Activated CD4-positive, alpha-beta T cell treated with anti-CD3 and anti-CD28 coated beads, Interleukin-2, amount 10 ng/mL, durations not matched to agents 7 days and 5 days (primary cell): ENCODE data around the gene PMIS2. TPM values are rescaled to one million over a fixed set of nuclear protein-coding genes. Genes with fewer than 3 reads are reported as not detected.

Experiments used
- CTCF ChIA-PET: fragments of 350-600 bp; sonication (Branson Sonifier 250); formaldehyde crosslinking; loops from one replicate; lab custom pipeline; 2021; ENCODE audit warnings: antibody characterized with exemption; lab: Charles Lee
- POLR2A ChIA-PET: fragments of 350-600 bp; sonication (Branson Sonifier 250); formaldehyde crosslinking; loops from one replicate; lab custom pipeline; 2021; ENCODE audit warnings: antibody characterized with exemption; lab: Charles Lee
- DNase-seq: peaks from one replicate; pipeline ENCODE4 v3.0.0-alpha.2; 2020
- H3K27ac Mint-ChIP-seq: one replicate; pipeline ENCODE4 v1.8.0; 2021; ENCODE audit warnings: mild to moderate bottlenecking, moderate library complexity, mixed read lengths
- H3K27me3 Mint-ChIP-seq: one replicate; pipeline ENCODE4 v1.8.0; 2021; ENCODE audit warnings: mixed read lengths
- H3K36me3 Mint-ChIP-seq: one replicate; pipeline ENCODE4 v1.8.0; 2021; ENCODE audit warnings: low read depth, mixed read lengths
- H3K4me1 Mint-ChIP-seq: one replicate; pipeline ENCODE4 v1.8.0; 2021; ENCODE audit warnings: mixed read lengths
- H3K4me3 Mint-ChIP-seq: one replicate; pipeline ENCODE4 v1.8.0; 2021; ENCODE audit warnings: mild to moderate bottlenecking, moderate library complexity, mixed read lengths
- H3K9me3 Mint-ChIP-seq: one replicate; pipeline ENCODE4 v1.8.0; 2021; ENCODE audit warnings: mixed read lengths
- total RNA-seq, 2 experiments: library from RNA; stranded (reverse); gene quantifications; one replicate each; pipeline ENCODE4 v1.2.3, GENCODE V29; 2021

The PMIS2 gene
- total RNA-seq: not detected

DNA sequence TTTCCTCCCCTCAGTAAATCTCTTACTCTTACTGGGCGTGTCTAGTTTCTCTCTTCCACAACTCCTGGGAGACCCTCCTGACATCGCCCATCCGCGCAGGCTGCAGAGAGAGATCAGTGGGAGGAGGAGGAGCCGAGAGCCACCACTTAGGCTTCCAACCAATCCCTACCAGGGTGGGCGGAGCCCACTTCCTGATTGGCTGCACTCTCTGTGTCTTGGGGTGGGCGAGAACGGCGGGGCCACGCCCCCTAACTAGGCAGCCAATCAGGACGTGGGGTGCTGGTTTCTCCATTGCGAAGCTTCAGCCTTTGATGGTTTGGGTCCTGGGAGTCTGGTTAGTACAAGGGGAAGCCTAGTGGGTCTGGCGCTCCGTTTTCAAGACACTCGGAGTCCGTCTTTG, at the start of gene PMIS2:
Gene PMIS2 (plus strand): TSS at position 326 of the 400 bp plus-strand sequence. CDS start 87 bp downstream, outside the sequence.
- POLR2A ChIA-PET: no interaction called here
- H3K9me3 Mint-ChIP-seq: no peaks in the 10 kb centered on the region
- H3K27me3 Mint-ChIP-seq: peaks cover 15% of the 10 kb centered on the region
- no peaks in the 10 kb centered on the region for H3K4me1 Mint-ChIP-seq
- CTCF ChIA-PET: no interaction called here
- no peak within 1 kb of the TSS for H3K27ac Mint-ChIP-seq
- DNase-seq: peak; percentile 8
- no peak within 1 kb of the TSS for H3K4me3 Mint-ChIP-seq
- no peaks in the 10 kb centered on the region for H3K36me3 Mint-ChIP-seq

DNA sequence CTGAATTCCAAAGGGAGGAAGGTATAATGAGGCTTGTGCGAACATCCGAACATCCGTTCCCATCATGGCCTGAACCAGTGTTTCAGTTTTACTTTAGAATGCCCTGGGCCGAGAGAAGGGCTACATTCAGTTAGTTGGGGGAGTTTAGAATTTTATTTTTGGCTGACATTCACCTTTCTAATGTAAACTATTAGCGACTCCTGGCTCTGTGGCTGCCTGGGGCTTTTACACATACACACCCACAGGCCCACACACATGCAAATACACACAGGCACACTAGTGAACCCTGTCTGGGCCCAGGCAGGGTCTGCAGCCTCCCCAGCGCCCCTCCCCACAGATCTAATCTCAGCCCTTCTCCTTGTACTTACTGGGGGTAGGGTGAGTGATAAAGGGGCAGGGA, 46.7 kb upstream of the PMIS2 start:
- POLR2A ChIA-PET: no interaction called here
- CTCF ChIA-PET: interaction anchor here (3.0 kb wide), 1 partner anchor 9 kb away, joined by 9 read pairs; no protein-coding TSS in a partner anchor
- Mint-ChIP-seq H3K4me3 (no peak overlapping the region), H3K27me3 (peaks cover 4% of the 10 kb centered on the region), H3K4me1 (peaks cover 8% of the 10 kb centered on the region), H3K36me3 (no peaks in the 10 kb centered on the region), H3K27ac (no peak overlapping the region), H3K9me3 (no peaks in the 10 kb centered on the region)
- DNase-seq: no peak

- ChIA-PET POLR2A (no interaction called here), CTCF (interaction anchor here (3.0 kb wide), 1 partner anchor 9 kb away, joined by 9 read pairs; no protein-coding TSS in a partner anchor)
- H3K36me3 Mint-ChIP-seq: no peaks in the 10 kb centered on the region
- no peaks in the 10 kb centered on the region for H3K9me3 Mint-ChIP-seq
- H3K27me3 Mint-ChIP-seq: peaks cover 3% of the 10 kb centered on the region
- no peak overlapping the region for H3K4me3 Mint-ChIP-seq
- H3K4me1 Mint-ChIP-seq: peaks cover 12% of the 10 kb centered on the region
- no peak for DNase-seq
- H3K27ac Mint-ChIP-seq: no peak overlapping the region
Measured at GRCh38 chr19:35539850-35540249, 46.1 kb upstream of the PMIS2 start.

DNA sequence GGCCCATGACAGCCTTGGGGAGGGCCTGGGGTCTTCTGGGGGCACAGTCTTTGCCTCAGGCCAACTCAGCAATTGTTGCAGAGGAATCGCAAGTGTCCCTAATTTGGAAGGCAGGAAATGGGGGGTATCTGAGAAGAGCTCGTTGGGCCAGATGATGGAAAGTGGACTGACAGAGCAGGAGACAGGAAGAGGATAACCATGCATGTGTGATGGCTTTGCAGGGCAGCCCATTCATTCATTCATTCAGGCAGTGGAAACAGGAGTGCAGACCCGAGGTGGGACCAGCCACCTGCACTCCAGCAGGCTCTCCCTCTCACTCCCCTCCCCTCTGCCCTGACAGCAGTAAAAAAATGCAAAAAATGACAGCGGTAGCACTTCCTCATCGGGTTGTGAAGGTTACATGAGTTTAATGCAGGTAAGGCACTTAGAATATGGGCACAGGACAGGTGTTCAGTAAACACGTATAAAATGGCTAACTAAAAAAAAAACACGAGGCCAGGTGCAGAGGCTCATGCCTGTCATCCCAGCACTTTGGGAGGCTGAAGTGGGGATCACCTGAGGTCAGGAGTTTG, 45.5 kb upstream of the PMIS2 start:
- ChIA-PET POLR2A (no interaction called here), CTCF (no interaction called here)
- Mint-ChIP-seq H3K4me3 (no peak overlapping the region), H3K27ac (peak overlapping the region; percentile 72), H3K9me3 (no peaks in the 10 kb centered on the region), H3K36me3 (no peaks in the 10 kb centered on the region), H3K4me1 (peaks cover 13% of the 10 kb centered on the region), H3K27me3 (no peaks in the 10 kb centered on the region)
- DNase-seq: no peak

DNA sequence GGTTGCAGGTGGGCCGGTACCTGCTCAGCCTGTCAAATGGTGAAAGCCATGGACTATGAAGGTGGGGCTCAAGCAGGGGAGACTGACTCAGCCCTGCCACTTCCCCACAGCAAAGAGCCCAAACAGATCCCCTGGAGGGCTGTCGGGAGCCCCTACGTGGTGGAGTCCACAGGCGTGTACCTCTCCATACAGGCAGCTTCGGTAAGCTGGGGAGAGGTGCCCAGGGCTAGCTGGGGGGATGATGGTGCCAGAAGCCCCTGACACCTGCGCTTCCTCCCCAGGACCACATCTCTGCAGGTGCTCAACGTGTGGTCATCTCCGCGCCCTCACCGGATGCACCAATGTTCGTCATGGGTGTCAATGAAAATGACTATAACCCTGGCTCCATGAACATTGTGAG, 43.8 kb upstream of the PMIS2 start:
- H3K9me3 Mint-ChIP-seq: no peaks in the 10 kb centered on the region
- ChIA-PET POLR2A (no interaction called here), CTCF (no interaction called here)
- H3K4me1 Mint-ChIP-seq: peaks cover 25% of the 10 kb centered on the region
- no peak overlapping the region for H3K27ac Mint-ChIP-seq
- H3K36me3 Mint-ChIP-seq: peaks cover 2% of the 10 kb centered on the region
- no peak for DNase-seq
- no peak overlapping the region for H3K4me3 Mint-ChIP-seq
- no peaks in the 10 kb centered on the region for H3K27me3 Mint-ChIP-seq

DNA sequence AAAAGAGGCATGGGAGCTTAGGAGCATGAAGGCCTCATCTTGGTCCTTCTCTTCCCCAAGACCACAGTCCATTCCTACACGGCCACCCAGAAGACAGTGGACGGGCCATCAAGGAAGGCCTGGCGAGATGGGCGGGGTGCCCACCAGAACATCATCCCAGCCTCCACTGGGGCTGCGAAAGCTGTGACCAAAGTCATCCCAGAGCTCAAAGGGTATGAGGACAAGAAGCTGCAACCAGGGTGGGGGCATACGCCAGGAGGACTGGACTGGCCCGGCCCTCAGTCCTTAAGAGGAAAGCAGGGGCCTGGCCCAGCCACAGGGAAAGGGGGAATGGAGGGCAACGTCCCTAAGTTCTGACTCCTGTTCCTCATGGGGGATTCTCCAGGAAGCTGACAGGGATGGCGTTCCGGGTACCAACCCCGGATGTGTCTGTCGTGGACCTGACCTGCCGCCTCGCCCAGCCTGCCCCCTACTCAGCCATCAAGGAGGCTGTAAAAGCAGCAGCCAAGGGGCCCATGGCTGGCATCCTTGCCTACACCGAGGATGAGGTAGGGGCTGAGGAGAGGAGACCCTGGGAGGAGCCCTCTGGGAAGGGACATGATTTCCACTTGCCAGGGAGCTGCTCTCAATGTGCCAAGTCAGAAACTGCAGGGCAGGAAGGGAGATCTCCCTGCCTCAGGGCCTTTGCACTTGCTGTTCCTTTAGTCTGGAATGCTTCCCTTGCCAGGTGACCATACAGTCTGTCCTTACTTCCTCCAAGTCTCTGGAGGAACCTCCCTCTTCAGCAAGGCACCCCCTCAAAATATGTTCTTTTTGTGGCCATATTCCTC, 42.5 kb upstream of the PMIS2 start:
- ChIA-PET CTCF (interaction anchor here (1.6 kb wide), 1 partner anchor 12 kb away, joined by 4 read pairs; no protein-coding TSS in a partner anchor), POLR2A (no interaction called here)
- H3K4me1 Mint-ChIP-seq: peaks cover 27% of the 10 kb centered on the region
- H3K36me3 Mint-ChIP-seq: peaks cover 2% of the 10 kb centered on the region
- H3K4me3 Mint-ChIP-seq: no peak overlapping the region
- H3K27ac Mint-ChIP-seq: no peak overlapping the region
- no peaks in the 10 kb centered on the region for H3K9me3 Mint-ChIP-seq
- no peak for DNase-seq
- H3K27me3 Mint-ChIP-seq: no peaks in the 10 kb centered on the region

GRCh38 chr19:35544110-35544802, 41.7 kb upstream of the PMIS2 start:
- Mint-ChIP-seq H3K27ac (peak overlapping the region; percentile 87), H3K4me3 (peak overlapping the region; percentile 82), H3K36me3 (peaks cover 4% of the 10 kb centered on the region), H3K9me3 (no peaks in the 10 kb centered on the region), H3K27me3 (no peaks in the 10 kb centered on the region), H3K4me1 (peaks cover 30% of the 10 kb centered on the region)
- no peak for DNase-seq
- CTCF ChIA-PET: interaction anchor here (1.6 kb wide), 1 partner anchor 13 kb away, joined by 4 read pairs; no protein-coding TSS in a partner anchor
- POLR2A ChIA-PET: no interaction called here

- no peaks in the 10 kb centered on the region for H3K9me3 Mint-ChIP-seq
- ChIA-PET POLR2A (no interaction called here), CTCF (interaction anchor here (1.6 kb wide), 1 partner anchor 14 kb away, joined by 4 read pairs; no protein-coding TSS in a partner anchor)
- peaks cover 30% of the 10 kb centered on the region for H3K4me1 Mint-ChIP-seq
- H3K36me3 Mint-ChIP-seq: peaks cover 4% of the 10 kb centered on the region
- peak; percentile 86 for DNase-seq
- H3K27ac Mint-ChIP-seq: peak within 1 kb of the TSS; percentile 87
- no peaks in the 10 kb centered on the region for H3K27me3 Mint-ChIP-seq
- peak within 1 kb of the TSS; percentile 82 for H3K4me3 Mint-ChIP-seq
Measured at GRCh38 chr19:35545001-35545854, 40.7 kb upstream of the PMIS2 start, which contains the start of gene TMEM147. Gene TMEM147 (plus strand): TSS chr19:35545626. CDS start chr19:35545740, 114 bp downstream.

- ChIA-PET POLR2A (no interaction called here), CTCF (no interaction called here)
- Mint-ChIP-seq H3K27ac (peak overlapping the region; percentile 73), H3K4me3 (peak overlapping the region; percentile 82), H3K36me3 (peaks cover 4% of the 10 kb centered on the region), H3K4me1 (peaks cover 26% of the 10 kb centered on the region), H3K27me3 (no peaks in the 10 kb centered on the region), H3K9me3 (no peaks in the 10 kb centered on the region)
- peak; percentile 57 for DNase-seq
Measured at GRCh38 chr19:35545855-35546381, 40.1 kb upstream of the PMIS2 start.

DNA sequence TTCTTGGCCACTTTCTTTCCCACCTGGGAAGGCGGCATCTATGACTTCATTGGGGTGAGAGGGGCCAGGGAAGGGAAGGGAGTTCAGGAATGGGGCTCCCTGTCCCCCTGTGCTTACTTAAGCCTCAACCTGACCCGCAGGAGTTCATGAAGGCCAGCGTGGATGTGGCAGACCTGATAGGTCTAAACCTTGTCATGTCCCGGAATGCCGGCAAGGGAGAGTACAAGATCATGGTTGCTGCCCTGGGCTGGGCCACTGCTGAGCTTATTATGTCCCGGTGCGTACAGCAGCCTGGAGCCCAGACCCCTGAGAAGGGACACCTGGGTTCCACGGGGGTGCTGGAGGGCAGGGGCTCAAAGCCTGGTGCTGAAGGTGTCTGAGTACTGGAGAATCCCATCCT, 39.4 kb upstream of the PMIS2 start:
- Mint-ChIP-seq H3K4me3 (peak overlapping the region; percentile 82), H3K27me3 (no peaks in the 10 kb centered on the region), H3K27ac (peak overlapping the region; percentile 73), H3K9me3 (no peaks in the 10 kb centered on the region), H3K36me3 (peaks cover 4% of the 10 kb centered on the region), H3K4me1 (peaks cover 26% of the 10 kb centered on the region)
- ChIA-PET CTCF (no interaction called here), POLR2A (no interaction called here)
- DNase-seq: no peak

DNA sequence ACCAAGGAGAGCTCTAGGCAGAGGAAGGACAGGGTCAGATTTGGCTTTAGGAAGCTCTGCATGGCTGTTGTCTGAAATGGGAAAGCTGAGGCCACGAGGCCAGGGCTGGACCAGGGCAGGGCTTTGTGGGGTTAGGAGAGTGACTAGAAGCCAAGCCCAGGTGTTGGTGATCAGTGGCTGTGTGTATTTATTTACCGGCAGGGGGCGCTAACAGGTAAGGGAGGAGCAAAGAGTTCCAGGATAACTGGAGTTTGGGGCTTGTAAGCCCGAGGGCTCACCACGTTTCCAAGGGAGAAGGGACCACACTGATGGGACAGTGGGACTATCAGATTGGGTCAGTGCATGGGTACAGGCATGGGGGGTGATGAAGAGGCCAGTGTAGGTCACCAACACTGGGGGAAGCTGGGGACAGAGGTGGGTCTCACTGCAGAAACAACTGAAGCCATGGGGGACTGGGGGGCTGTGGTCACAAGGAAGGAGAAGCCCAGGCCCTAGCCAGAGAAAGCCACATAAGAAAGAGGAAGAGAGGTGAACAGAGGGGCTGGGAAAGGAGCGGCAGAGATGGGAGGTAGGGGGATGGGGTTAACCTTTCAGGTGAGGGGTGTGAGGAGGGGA, 36.7 kb upstream of the PMIS2 start:
- CTCF ChIA-PET: interaction anchor here (0.8 to 2.2 kb wide), 7 partner anchors 9 to 196 kb away, joined by 3 to 9 read pairs (median 3); partner anchors contain the start of gene COX6B1
- H3K36me3 Mint-ChIP-seq: peaks cover 4% of the 10 kb centered on the region
- no peak overlapping the region for H3K4me3 Mint-ChIP-seq
- no peaks in the 10 kb centered on the region for H3K27me3 Mint-ChIP-seq
- H3K9me3 Mint-ChIP-seq: no peaks in the 10 kb centered on the region
- peak; percentile 78 for DNase-seq
- peaks cover 25% of the 10 kb centered on the region for H3K4me1 Mint-ChIP-seq
- POLR2A ChIA-PET: no interaction called here
- H3K27ac Mint-ChIP-seq: peak overlapping the region; percentile 54
